Karpas-422 (cell line): Measurements from ENCODE around the gene OR56A1. TPM values are rescaled to one million over a fixed set of nuclear protein-coding genes. Genes with fewer than 3 reads are reported as not detected.
"Not testable (repeated sequence)": the region's sequence is repeated elsewhere in the genome, so short reads cannot be mapped to it uniquely, and the experiment has no call there.

Experiments
- DNase-seq: peaks from one replicate; pipeline ENCODE4 v3.0.0-alpha.2; 2015
- H2AFZ ChIP-seq: fragments of 200-600 bp; sonication (generic); 2 replicates; pipeline ENCODE4 v1.6.1; 2014; ENCODE audit warnings: antibody characterized with exemption, low read length, mixed read lengths
- H3K27ac ChIP-seq: fragments of 200-600 bp; sonication (generic); 2 replicates; pipeline ENCODE4 v1.5.1; 2014; ENCODE audit warnings: mild to moderate bottlenecking, low read length, moderate library complexity
- H3K27me3 ChIP-seq: fragments of 200-600 bp; sonication (generic); 2 replicates; pipeline ENCODE4 v1.6.1; 2014; ENCODE audit warnings: low read length, mixed read lengths
- H3K36me3 ChIP-seq: fragments of 200-600 bp; sonication (generic); 2 replicates; pipeline ENCODE4 v1.6.1; 2014; ENCODE audit warnings: low read length, mixed read lengths; ENCODE audit not compliant: insufficient read depth
- H3K4me1 ChIP-seq: fragments of 200-600 bp; sonication (generic); 2 replicates; pipeline ENCODE4 v1.6.1; 2014; ENCODE audit warnings: mild to moderate bottlenecking, low read length, mixed read lengths
- H3K4me2 ChIP-seq: fragments of 200-600 bp; sonication (generic); 2 replicates; pipeline ENCODE4 v1.6.1; 2014; ENCODE audit warnings: low read length, low read depth, mild to moderate bottlenecking; ENCODE audit not compliant: poor library complexity, severe bottlenecking
- H3K4me3 ChIP-seq: fragments of 200-600 bp; sonication (generic); 2 replicates; pipeline ENCODE4 v1.5.1; 2014; ENCODE audit warnings: mild to moderate bottlenecking, antibody characterized with exemption, low read length, mixed read lengths
- H3K79me2 ChIP-seq: fragments of 200-600 bp; sonication (generic); 2 replicates; pipeline ENCODE4 v1.6.1; 2014; ENCODE audit warnings: mild to moderate bottlenecking, low read length, mixed read lengths
- H3K9ac ChIP-seq: fragments of 200-600 bp; sonication (generic); 2 replicates; pipeline ENCODE4 v1.6.0; 2014; ENCODE audit warnings: low read length
- H3K9me2 ChIP-seq: fragments of 200-600 bp; sonication (generic), shearing (Covaris generic); replicated peaks from 2 replicates; pipeline ENCODE4 v1.6.0; 2014; ENCODE audit warnings: mild to moderate bottlenecking, low read length, moderate library complexity; ENCODE audit not compliant: insufficient read depth
- H3K9me3 ChIP-seq: fragments of 300-700, 200-600 bp; sonication (generic); 2 replicates; pipeline ENCODE4 v1.6.1; 2014; ENCODE audit warnings: low read length, mixed read lengths
- H4K20me1 ChIP-seq: fragments of 200-600 bp; sonication (generic); 2 replicates; pipeline ENCODE4 v1.6.1; 2014; ENCODE audit warnings: mild to moderate bottlenecking, antibody characterized with exemption, low read length, low read depth; ENCODE audit not compliant: insufficient read depth
- total RNA-seq: library from RNA; depleted of rRNA; stranded (reverse); fragments of >200 nt; shearing (Covaris generic); gene quantifications from 2 replicates; pipeline ENCODE4 v1.2.3, GENCODE V29; 2014; ENCODE audit warnings: low replicate concordance; rRNA removed

OR56A1 gene
- not detected in 2 replicates for total RNA-seq

GRCh38 chr11:6030708-6031405, at the start of gene OR56A1:
OR56A1 (minus strand) TSS chr11:6030758; CDS start chr11:6027692, 3,066 bp downstream.
- no peak for DNase-seq
- H3K4me3 ChIP-seq = no peak within 1 kb of the TSS
- no peaks in the 10 kb centered on the region for H4K20me1 ChIP-seq
- H3K9me3 ChIP-seq = no peaks in the 10 kb centered on the region
- no peak within 1 kb of the TSS for H3K4me2 ChIP-seq
- H3K27me3 ChIP-seq = no peaks in the 10 kb centered on the region
- H3K9ac ChIP-seq = no peak within 1 kb of the TSS
- H3K79me2 ChIP-seq = no peaks in the 10 kb centered on the region
- H2AFZ ChIP-seq = no peak within 1 kb of the TSS
- H3K9me2 ChIP-seq = no peaks in the 10 kb centered on the region
- H3K27ac ChIP-seq = no peak within 1 kb of the TSS
- H3K36me3 ChIP-seq = no peaks in the 10 kb centered on the region
- no peaks in the 10 kb centered on the region for H3K4me1 ChIP-seq

- Histone ChIP-seq H3K4me1 (no peaks in the 10 kb centered on the region), H3K9me2 (no peaks in the 10 kb centered on the region), H2AFZ (no peak overlapping the region), H4K20me1 (no peaks in the 10 kb centered on the region), H3K36me3 (no peaks in the 10 kb centered on the region), H3K4me3 (no peak overlapping the region), H3K79me2 (no peaks in the 10 kb centered on the region), H3K9me3 (no peaks in the 10 kb centered on the region), H3K9ac (no peak overlapping the region), H3K27me3 (no peaks in the 10 kb centered on the region), H3K27ac (no peak overlapping the region), H3K4me2 (no peak overlapping the region)
- no peak for DNase-seq
Observed at GRCh38 chr11:6079463-6079862, 48.9 kb upstream of the OR56A1 start.

GRCh38 chr11:6077723-6078122, 47.2 kb upstream of the OR56A1 start:
- no peaks in the 10 kb centered on the region for H3K9me3 ChIP-seq
- H3K79me2 ChIP-seq = no peaks in the 10 kb centered on the region
- H3K4me3 ChIP-seq = no peak overlapping the region
- H3K4me2 ChIP-seq = no peak overlapping the region
- DNase-seq = no peak
- H3K4me1 ChIP-seq = no peaks in the 10 kb centered on the region
- H3K27me3 ChIP-seq = no peaks in the 10 kb centered on the region
- H4K20me1 ChIP-seq = no peaks in the 10 kb centered on the region
- no peak overlapping the region for H3K27ac ChIP-seq
- no peak overlapping the region for H2AFZ ChIP-seq
- no peaks in the 10 kb centered on the region for H3K9me2 ChIP-seq
- no peak overlapping the region for H3K9ac ChIP-seq
- H3K36me3 ChIP-seq = no peaks in the 10 kb centered on the region

GRCh38 chr11:6076443-6076842, 45.9 kb upstream of the OR56A1 start:
- H3K79me2 ChIP-seq, H3K4me1 ChIP-seq, H3K4me2 ChIP-seq, H4K20me1 ChIP-seq, H3K27ac ChIP-seq, H3K9me2 ChIP-seq, H3K9ac ChIP-seq, H3K4me3 ChIP-seq, DNase-seq, H3K27me3 ChIP-seq, H3K36me3 ChIP-seq, H3K9me3 ChIP-seq, H2AFZ ChIP-seq: not testable (repeated sequence)

GRCh38 chr11:6067502-6067901, 36.9 kb upstream of the OR56A1 start:
- Histone ChIP-seq H3K79me2 (no peaks in the 10 kb centered on the region), H3K27me3 (no peaks in the 10 kb centered on the region), H3K4me3 (no peak overlapping the region), H2AFZ (no peak overlapping the region), H3K27ac (no peak overlapping the region), H3K4me2 (no peak overlapping the region), H3K9ac (no peak overlapping the region), H4K20me1 (no peaks in the 10 kb centered on the region), H3K9me2 (no peaks in the 10 kb centered on the region), H3K36me3 (no peaks in the 10 kb centered on the region), H3K4me1 (no peaks in the 10 kb centered on the region), H3K9me3 (no peaks in the 10 kb centered on the region)
- DNase-seq = no peak

- Histone ChIP-seq H3K36me3 (no peaks in the 10 kb centered on the region), H3K9ac (no peak overlapping the region), H2AFZ (no peak overlapping the region), H3K9me3 (no peaks in the 10 kb centered on the region), H3K79me2 (no peaks in the 10 kb centered on the region), H3K4me2 (no peak overlapping the region), H3K4me3 (no peak overlapping the region), H3K4me1 (no peaks in the 10 kb centered on the region), H3K27me3 (no peaks in the 10 kb centered on the region), H3K27ac (no peak overlapping the region), H4K20me1 (no peaks in the 10 kb centered on the region), H3K9me2 (no peaks in the 10 kb centered on the region)
- DNase-seq = peak; percentile 58
Observed at GRCh38 chr11:6062691-6063358, 32.3 kb upstream of the OR56A1 start.

GRCh38 chr11:6061475-6061874, 30.9 kb upstream of the OR56A1 start:
- H3K79me2 ChIP-seq = no peaks in the 10 kb centered on the region
- H3K27me3 ChIP-seq = no peaks in the 10 kb centered on the region
- no peak overlapping the region for H3K4me2 ChIP-seq
- H3K4me3 ChIP-seq = no peak overlapping the region
- no peaks in the 10 kb centered on the region for H4K20me1 ChIP-seq
- H2AFZ ChIP-seq = no peak overlapping the region
- H3K4me1 ChIP-seq = no peaks in the 10 kb centered on the region
- H3K9me3 ChIP-seq = no peaks in the 10 kb centered on the region
- H3K27ac ChIP-seq = no peak overlapping the region
- H3K36me3 ChIP-seq = no peaks in the 10 kb centered on the region
- DNase-seq = no peak
- no peaks in the 10 kb centered on the region for H3K9me2 ChIP-seq
- no peak overlapping the region for H3K9ac ChIP-seq

- Histone ChIP-seq H3K4me3 (no peak overlapping the region), H3K9me2 (no peaks in the 10 kb centered on the region), H2AFZ (no peak overlapping the region), H3K9ac (no peak overlapping the region), H3K4me1 (no peaks in the 10 kb centered on the region), H3K27ac (no peak overlapping the region), H3K9me3 (no peaks in the 10 kb centered on the region), H3K4me2 (no peak overlapping the region), H3K36me3 (no peaks in the 10 kb centered on the region), H4K20me1 (no peaks in the 10 kb centered on the region), H3K27me3 (no peaks in the 10 kb centered on the region), H3K79me2 (no peaks in the 10 kb centered on the region)
- DNase-seq = no peak
Observed at GRCh38 chr11:6057452-6057851, 26.9 kb upstream of the OR56A1 start.
